NB4 (cell line): Measurements from ENCODE around the gene STPG1.

Source experiments
- CTCF ChIP-seq: IDR thresholded peaks from one replicate; pipeline ENCODE4 v1.5.1; 2012; ENCODE audit warnings: low read depth, low read length
- POLR2A ChIP-seq: IDR thresholded peaks from 2 replicates; pipeline ENCODE4 v1.6.1; 2011; ENCODE audit warnings: mild to moderate bottlenecking; ENCODE audit not compliant: insufficient read length; ENCODE audit errors: extremely low read depth

- TF ChIP-seq POLR2A = no peak
- no peak for TF ChIP-seq CTCF
Observed at GRCh38 chr1:24389231-24389678, 24.3 kb downstream of the STPG1 start.
